Brain microvascular endothelial cell (primary cell): ENCODE data around the gene PRRC2A.
A peak's percentile ranks its signal among the peaks of the same experiment; 100 is the strongest.

Experiments used
- DNase-seq: peaks from one replicate; pipeline ENCODE4 v3.0.0-alpha.2; 2020
- H3K27ac ChIP-seq: fragments of 250-450 bp; sonication (Bioruptor Pico); 2 replicates; pipeline ENCODE4 v1.5.1; 2020; ENCODE audit warnings: mild to moderate bottlenecking, moderate library complexity
- H3K27me3 ChIP-seq: fragments of 250-450 bp; sonication (Bioruptor Pico); replicated peaks from 2 replicates; pipeline ENCODE4 v1.5.1; 2020; ENCODE audit warnings: mild to moderate bottlenecking
- H3K36me3 ChIP-seq: fragments of 250-450 bp; sonication (Bioruptor Pico); replicated peaks from 2 replicates; pipeline ENCODE4 v1.5.1; 2020; ENCODE audit warnings: mild to moderate bottlenecking
- H3K4me3 ChIP-seq: 2 replicates; pipeline ENCODE4 v1.5.1; 2011; ENCODE audit warnings: low read depth, mild to moderate bottlenecking, control low read depth, low read length, moderate library complexity
- in situ Hi-C: cut with HindIII; loops from 2 replicates; pipeline ENCODE4 v1.10.0; 2017; ENCODE audit warnings: low sequenced_read_pairs, low pct_ligation_motif_present
- TF ChIP-seq, protein P1 (sequence below): IDR thresholded peaks from 2 replicates; pipeline ENCODE4 v1.5.1; 2011; ENCODE audit warnings: low read depth, mild to moderate bottlenecking, moderate library complexity, low read length, control low read depth, inconsistent platforms; ENCODE audit errors: missing control alignments

The PRRC2A gene

GRCh38 chr6:31620586-31621319, at the start of gene PRRC2A:
TSS of gene PRRC2A (plus strand) at chr6:31620715. CDS start at chr6:31622790, 2,075 bp downstream.
- in situ Hi-C loops = no loop called here
- peak; percentile 46 for DNase-seq

DNA sequence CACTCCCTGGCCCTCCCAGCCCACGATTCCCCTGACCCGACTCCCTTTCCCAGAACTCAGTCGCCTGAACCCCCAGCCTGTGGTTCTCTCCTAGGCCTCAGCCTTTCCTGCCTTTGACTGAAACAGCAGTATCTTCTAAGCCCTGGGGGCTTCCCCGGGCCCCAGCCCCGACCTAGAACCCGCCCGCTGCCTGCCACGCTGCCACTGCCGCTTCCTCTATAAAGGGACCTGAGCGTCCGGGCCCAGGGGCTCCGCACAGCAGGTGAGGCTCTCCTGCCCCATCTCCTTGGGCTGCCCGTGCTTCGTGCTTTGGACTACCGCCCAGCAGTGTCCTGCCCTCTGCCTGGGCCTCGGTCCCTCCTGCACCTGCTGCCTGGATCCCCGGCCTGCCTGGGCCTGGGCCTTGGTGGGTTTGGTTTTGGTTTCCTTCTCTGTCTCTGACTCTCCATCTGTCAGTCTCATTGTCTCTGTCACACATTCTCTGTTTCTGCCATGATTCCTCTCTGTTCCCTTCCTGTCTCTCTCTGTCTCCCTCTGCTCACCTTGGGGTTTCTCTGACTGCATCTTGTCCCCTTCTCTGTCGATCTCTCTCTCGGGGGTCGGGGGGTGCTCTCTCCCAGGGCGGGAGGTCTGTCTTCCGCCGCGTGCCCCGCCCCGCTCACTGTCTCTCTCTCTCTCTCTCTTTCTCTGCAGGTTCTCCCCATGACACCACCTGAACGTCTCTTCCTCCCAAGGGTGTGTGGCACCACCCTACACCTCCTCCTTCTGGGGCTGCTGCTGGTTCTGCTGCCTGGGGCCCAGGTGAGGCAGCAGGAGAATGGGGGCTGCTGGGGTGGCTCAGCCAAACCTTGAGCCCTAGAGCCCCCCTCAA, 48.2 kb upstream of the PRRC2A start, which contains the start of gene LTA:
LTA (plus strand) TSS at position 249 of the 871 bp plus-strand sequence; CDS start at position 703, 454 bp downstream.
- Histone ChIP-seq H3K27me3 (no peaks in the 10 kb centered on the region), H3K4me3 (no peak within 1 kb of the TSS), H3K27ac (no peak within 1 kb of the TSS), H3K36me3 (no peaks in the 10 kb centered on the region)
- TF ChIP-seq, protein P1, sequence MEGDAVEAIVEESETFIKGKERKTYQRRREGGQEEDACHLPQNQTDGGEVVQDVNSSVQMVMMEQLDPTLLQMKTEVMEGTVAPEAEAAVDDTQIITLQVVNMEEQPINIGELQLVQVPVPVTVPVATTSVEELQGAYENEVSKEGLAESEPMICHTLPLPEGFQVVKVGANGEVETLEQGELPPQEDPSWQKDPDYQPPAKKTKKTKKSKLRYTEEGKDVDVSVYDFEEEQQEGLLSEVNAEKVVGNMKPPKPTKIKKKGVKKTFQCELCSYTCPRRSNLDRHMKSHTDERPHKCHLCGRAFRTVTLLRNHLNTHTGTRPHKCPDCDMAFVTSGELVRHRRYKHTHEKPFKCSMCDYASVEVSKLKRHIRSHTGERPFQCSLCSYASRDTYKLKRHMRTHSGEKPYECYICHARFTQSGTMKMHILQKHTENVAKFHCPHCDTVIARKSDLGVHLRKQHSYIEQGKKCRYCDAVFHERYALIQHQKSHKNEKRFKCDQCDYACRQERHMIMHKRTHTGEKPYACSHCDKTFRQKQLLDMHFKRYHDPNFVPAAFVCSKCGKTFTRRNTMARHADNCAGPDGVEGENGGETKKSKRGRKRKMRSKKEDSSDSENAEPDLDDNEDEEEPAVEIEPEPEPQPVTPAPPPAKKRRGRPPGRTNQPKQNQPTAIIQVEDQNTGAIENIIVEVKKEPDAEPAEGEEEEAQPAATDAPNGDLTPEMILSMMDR = no peak
- DNase-seq = no peak
- in situ Hi-C loops = no loop called here

More at GRCh38 chr6:31620586-31621319, at the start of gene PRRC2A:
- Histone ChIP-seq H3K36me3 (peaks cover 32% of the 10 kb centered on the region), H3K27ac (peak within 1 kb of the TSS; percentile 93), H3K4me3 (peak within 1 kb of the TSS; percentile 94), H3K27me3 (no peaks in the 10 kb centered on the region)
- TF ChIP-seq, protein P1 = no peak

- Histone ChIP-seq H3K27me3 (no peaks in the 10 kb centered on the region), H3K36me3 (no peaks in the 10 kb centered on the region), H3K27ac (no peak overlapping the region), H3K4me3 (no peak overlapping the region)
- in situ Hi-C loops = no loop called here
- TF ChIP-seq, protein P1 = no peak
- no peak for DNase-seq
These were observed 47.0 kb upstream of the PRRC2A start for GRCh38 chr6:31573239-31574105.

GRCh38 chr6:31574106-31575061, 46.1 kb upstream of the PRRC2A start:
- Histone ChIP-seq H3K27me3 (no peaks in the 10 kb centered on the region), H3K27ac (no peak overlapping the region), H3K36me3 (no peaks in the 10 kb centered on the region), H3K4me3 (no peak overlapping the region)
- DNase-seq = no peak
- in situ Hi-C loops = no loop called here
- TF ChIP-seq, protein P1 = no peak
